Fibroblast of pulmonary artery (primary cell): Measurements from ENCODE around the gene TTC21B.

Experiments
- DNase-seq: peaks from one replicate; pipeline ENCODE4 v3.0.0-alpha.2; 2010; ENCODE audit warnings: low read depth
- H3K4me3 ChIP-seq: replicated peaks from 2 replicates; pipeline ENCODE4 v1.5.1; 2011; ENCODE audit warnings: low read depth, mild to moderate bottlenecking, control low read depth, low read length, moderate library complexity
- CTCF ChIP-seq: IDR thresholded peaks from 2 replicates; pipeline ENCODE4 v1.5.1; 2011; ENCODE audit warnings: mild to moderate bottlenecking, control low read depth, low read length, inconsistent platforms; ENCODE audit errors: missing control alignments

The TTC21B gene

GRCh38 chr2:165905854-165906253, 47.7 kb downstream of the TTC21B start:
- no peak overlapping the region for H3K4me3 ChIP-seq
- peak; percentile 47 for DNase-seq
- no peak for TF ChIP-seq CTCF

DNA sequence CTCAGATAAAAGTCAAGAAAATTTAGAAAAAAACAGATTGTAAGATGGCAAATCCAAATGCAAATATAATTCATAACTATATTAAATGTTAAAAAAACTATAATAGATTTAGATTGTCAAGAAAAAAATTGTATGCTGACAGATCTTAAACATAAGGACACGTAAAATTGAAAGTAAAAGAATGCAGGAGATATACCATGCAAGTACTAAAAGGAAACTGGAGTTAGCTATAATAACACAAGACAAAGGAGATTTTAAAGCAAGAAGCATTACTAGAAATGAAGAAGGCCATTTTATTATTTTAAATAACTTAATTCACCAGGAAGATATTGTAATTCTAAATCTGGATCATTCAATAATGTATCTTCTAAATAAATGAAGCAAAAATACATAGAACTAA, 48.3 kb downstream of the TTC21B start:
- DNase-seq = no peak

DNA sequence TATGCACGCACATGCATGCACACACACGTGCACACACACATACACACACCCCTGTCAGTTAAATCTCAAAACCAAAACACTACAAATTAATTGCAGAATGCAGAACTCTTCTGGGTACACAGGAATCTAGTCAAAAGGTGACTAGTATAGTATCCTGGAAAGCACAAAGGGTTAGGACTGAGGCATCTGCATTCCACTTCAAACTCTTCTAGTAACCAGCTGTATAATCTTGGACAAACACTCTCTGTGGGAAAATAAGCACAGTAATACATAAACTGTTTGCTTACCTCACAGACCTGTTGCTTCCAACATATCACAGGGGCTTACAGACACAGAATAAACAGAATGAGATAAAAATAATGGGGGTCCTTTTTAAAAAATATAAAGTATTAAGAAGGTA, 49.1 kb downstream of the TTC21B start:
- no peak overlapping the region for H3K4me3 ChIP-seq
- no peak for TF ChIP-seq CTCF

More for the DNA sequence above, 48.3 kb downstream of the TTC21B start:
- TF ChIP-seq CTCF = no peak
- no peak overlapping the region for H3K4me3 ChIP-seq

GRCh38 chr2:165903406-165903805, 50.2 kb downstream of the TTC21B start:
- H3K4me3 ChIP-seq = no peak overlapping the region
- DNase-seq = no peak
- no peak for TF ChIP-seq CTCF

More for the DNA sequence above, 49.1 kb downstream of the TTC21B start:
- no peak for DNase-seq

DNA sequence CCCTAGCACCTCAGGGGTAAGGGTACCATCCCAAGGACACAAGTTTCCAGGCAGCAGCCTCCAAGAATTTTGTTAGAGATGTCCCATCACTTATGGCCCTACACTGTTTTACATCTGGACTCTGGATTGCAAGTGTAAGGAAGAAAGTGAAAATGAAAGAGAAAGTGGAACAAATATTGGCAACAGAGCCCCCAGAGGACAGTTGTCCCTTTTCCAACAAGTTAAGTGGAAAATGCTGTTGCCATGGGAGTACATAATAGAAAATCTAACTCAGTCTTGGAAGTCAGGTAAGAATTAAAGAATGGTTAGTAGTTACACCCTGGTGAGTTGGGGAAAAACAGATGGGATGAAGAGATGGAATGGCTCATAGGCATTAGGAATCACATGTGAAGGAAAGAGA, 50.6 kb downstream of the TTC21B start:
- H3K4me3 ChIP-seq = no peak overlapping the region
- peak; percentile 38 for DNase-seq
- TF ChIP-seq CTCF = peak; percentile 15

DNA sequence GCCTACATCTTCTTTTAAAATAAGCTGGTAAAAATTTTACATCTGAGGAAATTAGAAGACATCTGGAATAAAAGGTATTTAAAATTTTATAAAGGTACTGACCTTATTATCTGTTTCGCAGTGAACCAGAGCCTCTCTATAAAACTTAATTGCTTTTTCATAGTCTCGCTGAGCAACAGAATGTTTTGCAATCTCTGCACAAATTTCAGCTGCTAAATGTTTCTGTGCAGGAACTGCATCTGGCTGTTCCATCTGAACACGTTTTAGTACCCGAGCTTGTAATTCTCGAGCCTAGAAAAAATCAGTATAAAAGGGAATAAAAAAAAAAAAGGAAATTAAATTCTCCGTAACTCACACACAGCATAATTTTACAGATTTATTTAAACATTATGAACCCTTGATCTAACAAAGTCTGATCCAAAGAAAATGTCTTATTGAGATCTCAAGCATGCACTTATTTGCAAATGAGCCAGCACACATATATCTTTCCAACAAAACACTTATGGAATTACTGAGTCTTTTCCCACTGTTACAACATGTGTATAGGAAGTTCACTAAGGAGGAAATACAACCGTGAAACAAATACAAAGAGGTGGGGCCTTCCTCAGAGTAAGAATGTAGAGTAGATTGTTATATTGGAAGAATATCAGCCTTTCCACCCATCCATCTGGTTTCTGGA, 51.8 kb downstream of the TTC21B start:
- no peak overlapping the region for H3K4me3 ChIP-seq
- no peak for TF ChIP-seq CTCF
- no peak for DNase-seq

- H3K4me3 ChIP-seq = no peak overlapping the region
- no peak for DNase-seq
- TF ChIP-seq CTCF = no peak
Measured at GRCh38 chr2:165899311-165899710, 54.3 kb downstream of the TTC21B start.
